CD1c-positive myeloid dendritic cell (primary cell): Measurements from ENCODE around the gene PFKL.
"Not testable (repeated sequence)": the region's sequence is repeated elsewhere in the genome, so short reads cannot be mapped to it uniquely, and the experiment has no call there.

Source experiments
- DNase-seq: peaks from one replicate; pipeline ENCODE4 v3.0.0-alpha.2; 2016; ENCODE audit errors: extremely low spot score

Gene PFKL

GRCh38 chr21:44279354-44280260, 20.2 kb upstream of the PFKL start:
- DNase-seq: no peak

DNA sequence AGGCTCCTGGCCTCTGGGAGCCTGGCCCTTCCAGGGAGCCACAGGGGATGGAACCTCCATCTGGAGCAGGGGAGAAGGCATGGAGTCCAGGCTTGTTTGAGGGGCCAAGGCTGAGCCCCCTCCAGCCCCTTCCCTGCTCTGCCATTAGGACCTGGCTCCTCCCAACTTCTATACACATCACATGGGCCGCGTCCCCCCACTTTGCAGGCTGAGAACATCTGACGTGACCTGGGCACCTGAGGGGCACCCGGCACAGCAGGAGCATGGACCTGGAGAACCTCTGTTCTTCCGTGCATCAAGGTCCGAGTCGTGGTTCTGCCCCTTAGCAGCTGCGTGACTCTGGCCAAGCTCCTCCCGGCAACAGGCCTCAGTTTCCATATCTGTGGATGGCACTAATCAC, 18.1 kb upstream of the PFKL start:
- DNase-seq: no peak

GRCh38 chr21:44282370-44282769, 17.5 kb upstream of the PFKL start:
- no peak for DNase-seq

GRCh38 chr21:44283211-44283785, 16.6 kb upstream of the PFKL start:
- DNase-seq: not testable (repeated sequence)

GRCh38 chr21:44283948-44284347, 15.9 kb upstream of the PFKL start:
- DNase-seq: no peak

- peak; percentile 71 for DNase-seq
Observed at GRCh38 chr21:44285138-44285992, 14.5 kb upstream of the PFKL start, which contains the start of gene AIRE. TSS of gene AIRE (plus strand) at chr21:44285876. CDS start at chr21:44286007, 131 bp downstream.

GRCh38 chr21:44286086-44286715, 13.7 kb upstream of the PFKL start:
- no peak for DNase-seq

DNA sequence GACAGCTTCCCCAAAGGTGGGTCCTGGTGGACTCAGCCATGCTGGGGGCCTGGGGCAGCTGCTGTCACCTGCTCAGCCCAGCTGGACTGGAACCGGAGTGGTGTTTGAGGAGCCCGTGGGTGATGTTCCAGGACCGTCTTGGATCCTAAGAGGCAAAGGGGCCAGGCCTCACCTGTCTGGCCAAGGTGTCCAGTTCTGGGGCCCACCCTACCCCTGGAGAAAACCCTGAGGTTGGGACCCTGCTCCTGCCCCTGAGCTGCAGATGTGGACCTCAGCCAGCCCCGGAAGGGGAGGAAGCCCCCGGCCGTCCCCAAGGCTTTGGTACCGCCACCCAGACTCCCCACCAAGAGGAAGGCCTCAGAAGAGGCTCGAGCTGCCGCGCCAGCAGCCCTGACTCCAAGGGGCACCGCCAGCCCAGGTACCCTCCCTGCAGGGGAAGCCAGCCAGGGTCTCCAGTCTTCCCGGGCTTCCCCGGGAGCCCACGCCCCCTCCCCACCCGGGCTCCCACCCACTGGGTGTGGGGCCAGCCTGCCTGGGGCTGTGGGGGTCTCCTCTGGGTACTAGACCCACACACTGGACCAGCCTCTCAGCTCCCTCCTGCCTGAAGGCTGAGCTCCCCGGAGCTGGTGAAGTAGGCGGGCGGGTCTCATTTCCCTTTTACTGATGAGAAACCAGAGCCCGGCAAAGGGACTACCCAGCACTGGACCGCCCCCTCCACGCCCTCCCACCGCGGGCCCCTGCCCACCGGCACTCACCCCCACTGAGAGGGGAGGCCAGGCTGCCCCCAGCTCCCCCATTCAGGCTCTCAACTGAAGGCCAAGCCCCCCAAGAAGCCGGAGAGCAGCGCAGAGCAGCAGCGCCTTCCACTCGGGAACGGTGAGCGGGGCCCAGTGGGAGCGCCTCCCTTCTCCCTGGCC, 12.9 kb upstream of the PFKL start:
- DNase-seq: peak; percentile 61

DNA sequence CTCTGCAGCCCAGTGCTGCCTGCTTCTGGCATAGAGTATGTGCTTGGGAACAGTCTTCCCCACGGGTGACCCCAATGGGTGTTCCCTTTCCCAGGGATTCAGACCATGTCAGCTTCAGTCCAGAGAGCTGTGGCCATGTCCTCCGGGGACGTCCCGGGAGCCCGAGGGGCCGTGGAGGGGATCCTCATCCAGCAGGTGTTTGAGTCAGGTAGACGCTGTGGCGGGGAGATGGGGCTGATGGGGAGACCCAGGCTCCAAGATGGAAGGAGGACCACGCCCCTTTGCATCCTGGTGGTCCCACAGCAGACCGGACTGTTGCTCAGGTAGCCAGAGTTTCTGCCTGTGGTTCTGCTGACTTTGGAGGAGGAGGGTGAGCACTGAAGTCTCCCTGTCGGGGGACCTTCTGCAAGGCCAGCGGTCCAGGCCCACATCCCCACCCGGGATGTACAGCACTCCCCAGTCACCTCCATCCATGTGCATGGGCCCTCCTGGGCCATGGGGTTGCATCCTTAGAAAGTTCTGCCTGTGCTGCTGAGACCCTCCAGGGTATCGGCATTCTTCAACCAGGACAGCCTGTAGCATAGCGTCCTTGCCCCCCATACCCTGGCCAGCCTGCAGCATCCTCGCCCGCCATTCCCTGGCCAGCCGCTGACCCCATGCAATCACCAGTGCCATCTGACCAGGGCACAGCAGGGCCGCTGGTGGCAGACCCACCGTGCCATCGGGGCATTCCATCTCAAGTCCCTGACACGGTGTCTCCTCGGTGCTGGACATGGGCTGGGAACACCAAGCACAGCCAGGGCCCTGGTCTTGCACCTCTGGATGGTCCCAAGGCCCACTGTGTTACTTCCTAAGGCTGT, 11.4 kb upstream of the PFKL start:
- DNase-seq: no peak

DNA sequence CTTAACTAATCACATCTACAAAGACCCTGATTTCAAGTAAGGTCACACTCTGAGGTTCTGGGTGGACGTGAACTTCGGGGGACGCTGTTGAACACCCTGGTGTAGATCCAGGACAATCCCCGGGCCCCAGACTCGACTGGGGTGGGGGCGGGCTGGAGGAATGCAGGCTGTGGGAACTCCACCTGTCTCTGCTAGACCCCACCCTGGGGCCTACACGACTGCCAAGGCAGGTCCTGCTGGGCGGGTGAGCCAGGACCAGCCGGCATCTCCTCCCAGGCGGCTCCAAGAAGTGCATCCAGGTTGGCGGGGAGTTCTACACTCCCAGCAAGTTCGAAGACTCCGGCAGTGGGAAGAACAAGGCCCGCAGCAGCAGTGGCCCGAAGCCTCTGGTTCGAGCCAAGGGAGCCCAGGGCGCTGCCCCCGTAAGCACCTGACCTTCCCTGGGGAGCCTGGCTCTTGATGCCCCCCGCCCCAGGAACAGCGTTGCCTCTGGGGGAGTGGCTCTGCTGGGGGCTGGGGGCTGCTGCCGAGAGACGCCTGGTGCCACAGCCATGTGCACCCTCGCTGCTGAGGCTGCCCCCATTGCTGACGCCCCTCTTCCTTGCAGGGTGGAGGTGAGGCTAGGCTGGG, 10.4 kb upstream of the PFKL start:
- DNase-seq: no peak

GRCh38 chr21:44290327-44291077, 9.4 kb upstream of the PFKL start:
- DNase-seq: no peak

- no peak for DNase-seq
Observed at GRCh38 chr21:44291078-44291935, 8.5 kb upstream of the PFKL start.

GRCh38 chr21:44291936-44292811, 7.7 kb upstream of the PFKL start:
- DNase-seq: no peak

GRCh38 chr21:44292812-44293195, 7.0 kb upstream of the PFKL start:
- DNase-seq: no peak

DNA sequence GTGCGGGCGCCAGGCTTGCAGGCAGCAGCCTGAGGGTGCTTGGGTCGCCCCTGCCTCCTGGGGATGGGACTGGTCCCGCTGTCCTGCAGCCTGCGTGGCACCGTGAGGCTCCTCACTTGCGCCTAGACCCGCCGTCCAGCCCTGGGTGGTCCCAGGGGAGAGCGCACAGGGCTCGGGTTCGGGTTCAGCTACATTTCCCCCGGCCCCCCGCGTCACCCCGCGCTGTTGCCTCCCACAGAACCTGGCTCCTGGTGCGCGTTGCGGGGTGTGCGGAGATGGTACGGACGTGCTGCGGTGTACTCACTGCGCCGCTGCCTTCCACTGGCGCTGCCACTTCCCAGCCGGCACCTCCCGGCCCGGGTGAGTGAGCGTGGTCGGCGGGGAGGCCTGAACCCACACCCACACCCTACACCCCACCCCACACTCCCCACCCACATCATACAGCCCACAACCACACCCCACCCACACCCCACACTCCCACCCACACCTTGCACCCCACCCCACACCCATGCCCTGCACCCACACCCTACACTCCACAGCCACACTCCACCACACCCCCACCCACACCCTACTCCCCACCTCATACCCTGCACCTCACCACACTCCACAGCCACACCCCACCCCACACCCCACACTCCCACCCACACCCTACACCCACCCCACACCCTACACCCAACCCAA, 6.2 kb upstream of the PFKL start:
- no peak for DNase-seq
